Activated B cell treated with CpG ODN at 0.5 μM for 24 hours (primary cell): Measurements from ENCODE around the gene ATXN8OS. TPM values are rescaled to one million over a fixed set of nuclear protein-coding genes. Genes with fewer than 3 reads are reported as not detected.

ENCODE experiments used
- ATAC-seq: fragments of 200-7000 bp; cut with Tn5 transposase; one replicate; pipeline ENCODE4 v1.10.0; 2021; ENCODE audit warnings: low read depth, mild to moderate bottlenecking, moderate library complexity
- CTCF ChIA-PET: fragments of 350-600 bp; sonication (Branson Sonifier 250); formaldehyde crosslinking; loops from one replicate; lab custom pipeline; 2021; ENCODE audit warnings: antibody characterized with exemption; lab: Charles Lee
- POLR2A ChIA-PET: fragments of 350-600 bp; sonication (Branson Sonifier 250); formaldehyde crosslinking; loops from one replicate; lab custom pipeline; 2021; ENCODE audit warnings: antibody characterized with exemption; lab: Charles Lee
- DNase-seq: peaks from one replicate; pipeline ENCODE4 v3.0.0; 2022
- H3K27ac Mint-ChIP-seq: one replicate; pipeline ENCODE4 v1.8.0; 2020; ENCODE audit warnings: mixed read lengths
- H3K27me3 Mint-ChIP-seq: one replicate; pipeline ENCODE4 v1.8.0; 2021; ENCODE audit warnings: mixed read lengths
- H3K36me3 Mint-ChIP-seq: one replicate; pipeline ENCODE4 v1.8.0; 2021; ENCODE audit warnings: low read depth, mixed read lengths
- H3K4me1 Mint-ChIP-seq: one replicate; pipeline ENCODE4 v1.8.0; 2021; ENCODE audit warnings: mixed read lengths
- H3K4me3 Mint-ChIP-seq: one replicate; pipeline ENCODE4 v1.8.0; 2020; ENCODE audit warnings: mild to moderate bottlenecking, mixed read lengths
- H3K9me3 Mint-ChIP-seq: one replicate; pipeline ENCODE4 v1.8.0; 2020; ENCODE audit warnings: mixed read lengths
- intact Hi-C: fragments of 100-400 bp; cut with micrococcal nuclease; formaldehyde crosslinking; loops from one replicate; pipeline ENCODE4 v1.15.1; 2024
- total RNA-seq: library from RNA; stranded (reverse); gene quantifications from 2 replicates; pipeline ENCODE4 v1.2.3, GENCODE V29; 2022
- TF ChIP-seq, protein P1 (sequence below): fragments of 200-600 bp; IDR thresholded peaks from one replicate; pipeline ENCODE4 v1.8.0; 2022; ENCODE audit warnings: antibody characterized with exemption, mild to moderate bottlenecking

The ATXN8OS gene
- not detected in 2 replicates for total RNA-seq

DNA sequence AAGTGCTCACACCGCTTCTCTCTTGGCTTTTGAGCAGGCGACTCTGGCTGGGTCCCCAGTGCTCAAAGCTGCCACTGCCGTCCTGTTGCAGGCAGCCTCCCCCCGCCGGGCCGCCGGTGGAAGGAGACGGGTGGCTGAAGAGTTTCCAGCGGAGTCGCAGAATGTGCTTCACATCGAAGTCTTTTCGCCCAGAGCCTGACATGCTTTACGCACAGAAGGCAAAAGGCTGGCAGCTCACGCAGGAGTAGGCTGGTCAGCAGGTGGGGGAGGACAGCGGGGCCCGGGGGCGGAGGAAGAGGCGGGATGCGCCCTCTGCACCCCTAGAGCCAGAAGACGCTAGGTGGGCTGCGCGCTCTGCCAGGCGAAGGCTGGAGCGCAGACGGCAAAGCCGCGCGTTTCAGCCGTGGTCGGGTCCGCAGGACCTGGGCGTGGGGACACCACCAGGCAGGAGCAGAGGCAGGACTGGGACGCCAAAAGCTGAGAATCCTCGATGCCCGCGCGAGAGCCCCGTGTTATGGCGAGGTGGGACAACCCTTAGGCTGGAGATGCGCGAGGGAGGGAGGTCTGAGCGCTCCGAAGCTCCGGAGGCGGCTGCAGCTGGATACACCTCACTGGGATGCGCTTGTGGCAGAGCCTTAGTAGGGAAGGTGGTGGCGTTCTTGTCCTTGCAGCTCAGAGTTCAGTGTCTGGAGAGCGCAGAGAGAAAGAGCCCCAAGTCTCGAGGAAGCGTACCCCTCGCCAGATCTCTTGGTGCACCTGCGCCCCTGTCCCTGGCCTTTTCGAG lies at the start of gene ATXN8OS:
TSS of gene ATXN8OS (plus strand) at position 329 of the 784 bp plus-strand sequence.
- ChIA-PET CTCF (no interaction called here), POLR2A (no interaction called here)
- no peaks in the 10 kb centered on the region for H3K4me1 Mint-ChIP-seq
- no peak within 1 kb of the TSS for H3K4me3 Mint-ChIP-seq
- H3K27ac Mint-ChIP-seq: no peak within 1 kb of the TSS
- TF ChIP-seq, protein P1, sequence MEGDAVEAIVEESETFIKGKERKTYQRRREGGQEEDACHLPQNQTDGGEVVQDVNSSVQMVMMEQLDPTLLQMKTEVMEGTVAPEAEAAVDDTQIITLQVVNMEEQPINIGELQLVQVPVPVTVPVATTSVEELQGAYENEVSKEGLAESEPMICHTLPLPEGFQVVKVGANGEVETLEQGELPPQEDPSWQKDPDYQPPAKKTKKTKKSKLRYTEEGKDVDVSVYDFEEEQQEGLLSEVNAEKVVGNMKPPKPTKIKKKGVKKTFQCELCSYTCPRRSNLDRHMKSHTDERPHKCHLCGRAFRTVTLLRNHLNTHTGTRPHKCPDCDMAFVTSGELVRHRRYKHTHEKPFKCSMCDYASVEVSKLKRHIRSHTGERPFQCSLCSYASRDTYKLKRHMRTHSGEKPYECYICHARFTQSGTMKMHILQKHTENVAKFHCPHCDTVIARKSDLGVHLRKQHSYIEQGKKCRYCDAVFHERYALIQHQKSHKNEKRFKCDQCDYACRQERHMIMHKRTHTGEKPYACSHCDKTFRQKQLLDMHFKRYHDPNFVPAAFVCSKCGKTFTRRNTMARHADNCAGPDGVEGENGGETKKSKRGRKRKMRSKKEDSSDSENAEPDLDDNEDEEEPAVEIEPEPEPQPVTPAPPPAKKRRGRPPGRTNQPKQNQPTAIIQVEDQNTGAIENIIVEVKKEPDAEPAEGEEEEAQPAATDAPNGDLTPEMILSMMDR: no peak
- intact Hi-C loops: no loop called here
- peaks cover 3% of the 10 kb centered on the region for H3K9me3 Mint-ChIP-seq
- H3K27me3 Mint-ChIP-seq: no peaks in the 10 kb centered on the region
- DNase-seq (no peak), ATAC-seq (no peak)
- H3K36me3 Mint-ChIP-seq: no peaks in the 10 kb centered on the region

DNA sequence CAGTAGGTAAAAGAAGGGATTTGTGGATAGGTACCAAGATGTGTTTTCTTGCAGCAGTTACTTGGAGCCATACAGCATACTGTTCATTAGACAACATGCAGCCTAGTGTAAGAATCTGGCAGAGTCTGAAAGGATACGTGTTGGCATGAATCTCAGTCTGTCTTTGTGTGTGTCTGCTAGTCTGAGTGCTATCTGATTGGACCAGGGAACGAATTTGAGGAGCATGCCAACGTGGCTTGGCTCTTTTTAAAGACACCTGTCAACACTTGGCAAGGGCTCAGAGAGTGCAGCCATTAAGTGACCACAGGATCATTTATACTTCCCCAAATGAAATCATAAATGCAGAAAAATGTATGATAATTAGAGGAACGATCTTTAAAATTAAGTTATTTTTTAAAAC lies 27.6 kb upstream of the ATXN8OS start:
- H3K27me3 Mint-ChIP-seq: no peaks in the 10 kb centered on the region
- TF ChIP-seq, protein P1: no peak
- H3K27ac Mint-ChIP-seq: no peak overlapping the region
- no peaks in the 10 kb centered on the region for H3K4me1 Mint-ChIP-seq
- H3K9me3 Mint-ChIP-seq: peaks cover 13% of the 10 kb centered on the region
- DNase-seq (no peak), ATAC-seq (no peak)
- no peaks in the 10 kb centered on the region for H3K36me3 Mint-ChIP-seq
- intact Hi-C loops: no loop called here
- CTCF ChIA-PET: no interaction called here
- H3K4me3 Mint-ChIP-seq: no peak overlapping the region
- POLR2A ChIA-PET: no interaction called here

DNA sequence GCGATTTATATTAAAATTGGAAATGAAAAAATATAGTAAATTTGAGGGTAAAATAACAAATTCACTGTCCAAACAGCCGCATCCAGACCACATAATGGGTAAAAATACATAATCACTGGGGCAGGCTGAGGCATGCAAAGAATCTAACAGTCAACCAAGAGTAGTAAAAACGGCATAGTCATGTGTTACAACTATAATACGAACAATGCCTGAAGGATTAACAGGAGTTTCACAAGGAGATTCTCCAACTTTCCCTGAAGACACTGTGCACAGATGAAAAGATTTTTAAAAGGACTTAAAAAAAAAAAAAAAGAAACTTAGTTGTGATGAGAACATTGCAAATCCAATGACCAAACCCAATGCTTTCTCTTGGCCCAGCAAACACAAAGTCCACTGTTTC lies 20.4 kb upstream of the ATXN8OS start:
- no peak overlapping the region for H3K27ac Mint-ChIP-seq
- ChIA-PET POLR2A (no interaction called here), CTCF (no interaction called here)
- TF ChIP-seq, protein P1: no peak
- H3K36me3 Mint-ChIP-seq: no peaks in the 10 kb centered on the region
- intact Hi-C loops: no loop called here
- H3K4me1 Mint-ChIP-seq: no peaks in the 10 kb centered on the region
- H3K9me3 Mint-ChIP-seq: peaks cover 9% of the 10 kb centered on the region
- no peak for ATAC-seq
- no peak for DNase-seq
- H3K27me3 Mint-ChIP-seq: no peaks in the 10 kb centered on the region
- H3K4me3 Mint-ChIP-seq: no peak overlapping the region

- Mint-ChIP-seq H3K4me3 (no peak overlapping the region), H3K27ac (no peak overlapping the region), H3K4me1 (no peaks in the 10 kb centered on the region), H3K9me3 (peaks cover 11% of the 10 kb centered on the region), H3K36me3 (no peaks in the 10 kb centered on the region), H3K27me3 (no peaks in the 10 kb centered on the region)
- POLR2A ChIA-PET: no interaction called here
- ATAC-seq (no peak), DNase-seq (no peak)
- intact Hi-C loops: no loop called here
- TF ChIP-seq, protein P1: no peak
- CTCF ChIA-PET: no interaction called here
These were observed 18.7 kb upstream of the ATXN8OS start for GRCh38 chr13:70088926-70089325.

GRCh38 chr13:70090036-70090723 lies 17.4 kb upstream of the ATXN8OS start:
- TF ChIP-seq, protein P1: no peak

More at GRCh38 chr13:70090036-70090723, 17.4 kb upstream of the ATXN8OS start:
- DNase-seq (no peak), ATAC-seq (no peak)
- H3K9me3 Mint-ChIP-seq: peaks cover 9% of the 10 kb centered on the region
- ChIA-PET POLR2A (no interaction called here), CTCF (no interaction called here)
- H3K4me3 Mint-ChIP-seq: no peak overlapping the region
- H3K27me3 Mint-ChIP-seq: no peaks in the 10 kb centered on the region
- H3K4me1 Mint-ChIP-seq: no peaks in the 10 kb centered on the region
- no peaks in the 10 kb centered on the region for H3K36me3 Mint-ChIP-seq
- no peak overlapping the region for H3K27ac Mint-ChIP-seq
- intact Hi-C loops: no loop called here
